GM20000 (cell line): ENCODE results near the gene CCDC3.

Experiments used
- DNase-seq: peaks from one replicate; pipeline ENCODE4 v3.0.0; 2012; ENCODE audit warnings: low spot score
- CTCF ChIP-seq: IDR thresholded peaks from 2 replicates; pipeline ENCODE4 v1.5.1; 2012; ENCODE audit warnings: mild to moderate bottlenecking, control low read depth; ENCODE audit errors: extremely low read depth, missing control alignments

Gene CCDC3

GRCh38 chr10:12974078-12974477 is 27.4 kb downstream of the CCDC3 start:
- DNase-seq, result no peak
- TF ChIP-seq CTCF, result no peak

- DNase-seq, result no peak
- TF ChIP-seq CTCF, result no peak
Observed at GRCh38 chr10:12973149-12973718, 28.3 kb downstream of the CCDC3 start.

GRCh38 chr10:12972146-12972545 is 29.4 kb downstream of the CCDC3 start:
- TF ChIP-seq CTCF, result no peak
- DNase-seq, result no peak

- DNase-seq, result no peak
Observed at GRCh38 chr10:12971001-12971788, 30.3 kb downstream of the CCDC3 start.

GRCh38 chr10:12969951-12970350 is 31.6 kb downstream of the CCDC3 start:
- DNase-seq, result no peak
- TF ChIP-seq CTCF, result no peak

More at GRCh38 chr10:12971001-12971788, 30.3 kb downstream of the CCDC3 start:
- no peak for TF ChIP-seq CTCF

GRCh38 chr10:12966067-12966466 is 35.4 kb downstream of the CCDC3 start:
- no peak for DNase-seq
- no peak for TF ChIP-seq CTCF

GRCh38 chr10:12965571-12965970 is 35.9 kb downstream of the CCDC3 start:
- no peak for DNase-seq
- no peak for TF ChIP-seq CTCF
